Pancreas (tissue), 10 donors: ENCODE data around the gene MBL2. TPM values are rescaled to one million over a fixed set of nuclear protein-coding genes. Genes with fewer than 3 reads are reported as not detected.

Experiments used
- ATAC-seq, 4 donors: fragments of 200-7000 bp; cut with Tn5 transposase; one replicate each; pipeline versions ENCODE4 v1.8.0 to v1.9.1; 2020; ENCODE audit warnings: mild to moderate bottlenecking in 4 of 4, moderate library complexity in 4 of 4
- DNase-seq, 6 donors: peaks; one replicate each; pipeline ENCODE4 v3.0.0-alpha.2; 2020
- FAIRE-seq: peaks from 2 replicates; lab custom pipeline; 2012; peaks lifted over from hg19 to GRCh38; lab: Jason Lieb, UNC
- H3K27ac ChIP-seq, 4 donors: fragments of 200-600 bp; sonication (generic); 1 replicate in 3 of 4; 2 replicates in 1 of 4; pipeline versions ENCODE4 v1.5.0 to v1.8.0; 2020
- H3K27me3 ChIP-seq, 4 donors: fragments of 200-600 bp; one replicate each; pipeline ENCODE4 v1.8.0; 2021
- H3K36me3 ChIP-seq, 3 donors: fragments of 200-600 bp; sonication (generic) in 1 of 3; one replicate each; pipeline versions ENCODE4 v1.5.0 to v1.8.0; 2020 to 2021
- H3K4me1 ChIP-seq, 3 donors: fragments of 200-600 bp; one replicate each; pipeline ENCODE4 v1.8.0; 2021
- H3K4me3 ChIP-seq, 4 donors: fragments of 200-600 bp; sonication (generic) in 2 of 4; one replicate each; pipeline versions ENCODE4 v1.5.0 to v1.8.0; 2020 to 2021
- H3K9me3 ChIP-seq, 4 donors: fragments of 200-600 bp; one replicate each; pipeline ENCODE4 v1.8.0; 2021
- CTCF ChIP-seq, 4 donors: fragments of 200-600 bp; sonication (generic) in 3 of 4; IDR thresholded peaks; one replicate each; pipeline versions ENCODE4 v1.5.0 to v1.8.0; 2021; ENCODE audit warnings: antibody characterized with exemption in 4 of 4
- WGBS, 2 donors: extraction: QIAGEN DNeasy Blood & Tissue Kit; methylation state at CpG; one replicate each; pipeline ENCODE4 v1.1.7; 2013; 5-methylcytosine and 5-hydroxymethylcytosine counted together
- intact Hi-C, 3 donors: fragments of 100-400 bp; cut with DNase I; formaldehyde crosslinking; loops; one replicate each; pipeline versions ENCODE4 v1.11.1 to v1.14.2; 2022
- polyA plus RNA-seq, 2 donors: library from polyadenylated mRNA; stranded (reverse); fragments of 200-250 nt; gene quantifications; one replicate each; pipeline ENCODE4 v1.2.3, GENCODE V29; 2013
- total RNA-seq, 6 donors: library from RNA; stranded (reverse); fragmentation: NEBNext Ultra II Directional in 4 of 6; extraction: Animal tissue kit (Norgen Biotek cat#: 25700) in 4 of 6; gene quantifications; one replicate each; pipeline versions ENCODE4 v1.2.1 to v1.2.4, GENCODE V29; 2021 to 2023
- donor health status: healthy with polysubstance abuse.
- donor health status: DM: no; HTN: no; CAD: no; lungs with moderate emphysema.
- donor health status: DM: no; HTN: no; CAD: no.
- donor health status: control.
- donor health status: control.
- donor health status: Bipolar disorder and iron deficiency.
- donor health status: DM: yes; HTN: yes; CAD: no.
- donor health status: DM: no; HTN: no; CAD: no.
- donor health status: DM: no; HTN: no; CAD: no.
- donor health status: DM: yes; HTN: yes; CAD: no.

MBL2 gene
- total and polyA plus RNA-seq, 8 donors = 0.09 TPM; not detected in 7

GRCh38 chr10:52740155-52740549 lies 32.4 kb downstream of the MBL2 start:
- Histone ChIP-seq H3K27me3 (no peaks in the 10 kb centered on the region), H3K27ac (no peak overlapping the region), H3K4me1 (no peaks in the 10 kb centered on the region), H3K9me3 (no peaks in the 10 kb centered on the region), H3K36me3 (no peaks in the 10 kb centered on the region), H3K4me3 (no peak overlapping the region)
- no peak for ATAC-seq
- no peak for TF ChIP-seq CTCF (IDR thresholded peaks at IDR 0.05)
- DNase-seq = no peak
- 98 to 100% methylated on average over 1 of the region's 1 CpG for WGBS, 2 donors
- FAIRE-seq = no peak
- intact Hi-C loops = no loop called here

GRCh38 chr10:52739380-52740154 lies 33.0 kb downstream of the MBL2 start:
- ATAC-seq (no peak), FAIRE-seq (no peak), DNase-seq (no peak)
- intact Hi-C loops = no loop called here
- 50 to 60% methylated on average over 3 of the region's 3 CpGs for WGBS, 2 donors
- Histone ChIP-seq H3K27me3 (no peaks in the 10 kb centered on the region), H3K9me3 (no peaks in the 10 kb centered on the region), H3K4me3 (no peak overlapping the region), H3K27ac (no peak overlapping the region), H3K36me3 (no peaks in the 10 kb centered on the region), H3K4me1 (no peaks in the 10 kb centered on the region)
- TF ChIP-seq CTCF (IDR thresholded peaks at IDR 0.05) = no peak

GRCh38 chr10:52738951-52739350 lies 33.6 kb downstream of the MBL2 start:
- no peak for TF ChIP-seq CTCF (IDR thresholded peaks at IDR 0.05)
- no peaks in the 10 kb centered on the region for H3K27me3 ChIP-seq
- H3K9me3 ChIP-seq = no peaks in the 10 kb centered on the region
- no peaks in the 10 kb centered on the region for H3K36me3 ChIP-seq
- H3K4me1 ChIP-seq = no peaks in the 10 kb centered on the region
- no peak overlapping the region for H3K4me3 ChIP-seq
- WGBS, 2 donors = 58 to 70% methylated on average over 5 of the region's 5 CpGs
- intact Hi-C loops = no loop called here
- H3K27ac ChIP-seq = no peak overlapping the region
- FAIRE-seq (no peak), ATAC-seq (no peak), DNase-seq (no peak)

- peak in 3 of 4 donors; percentile 10 to 24 (median 13) for TF ChIP-seq CTCF (IDR thresholded peaks at IDR 0.05)
- Histone ChIP-seq H3K4me3 (no peak overlapping the region), H3K4me1 (peaks cover 0 to 4% (median 0%) of the 10 kb centered on the region in 3 donors), H3K27me3 (no peaks in the 10 kb centered on the region), H3K36me3 (no peaks in the 10 kb centered on the region), H3K9me3 (no peaks in the 10 kb centered on the region), H3K27ac (no peak overlapping the region)
- FAIRE-seq = peak; percentile 69
- WGBS, 2 donors = 22 to 27% methylated on average over 9 of the region's 9 CpGs
- peak in 2 of 4 donors; percentile 62 to 79 for ATAC-seq
- intact Hi-C loops = no loop called here
- no peak for DNase-seq
Measured at GRCh38 chr10:52729271-52730104, 43.1 kb downstream of the MBL2 start.
